Duodenal mucosa (tissue), 2 donors: ENCODE data around the gene UBE2V1.

Source experiments
- H3K27ac ChIP-seq: one replicate; pipeline ENCODE4 v1.7.0; 2013; ENCODE audit warnings: low read depth, low read length
- H3K27me3 ChIP-seq, 2 donors: one replicate each; pipeline ENCODE4 v1.7.0; 2013; ENCODE audit warnings: low read length in 2 of 2, control low read depth in 1 of 2; ENCODE audit not compliant: insufficient read depth in 2 of 2, control insufficient read depth in 1 of 2
- H3K36me3 ChIP-seq, 2 donors: one replicate each; pipeline ENCODE4 v1.7.0; 2013; ENCODE audit warnings: low read length in 2 of 2, control low read depth in 1 of 2; ENCODE audit not compliant: insufficient read depth in 2 of 2, control insufficient read depth in 1 of 2
- H3K4me1 ChIP-seq, 2 donors: one replicate each; pipeline ENCODE4 v1.7.0; 2013; ENCODE audit warnings: low read length in 2 of 2, control low read depth in 1 of 2; ENCODE audit not compliant: insufficient read depth in 2 of 2, control insufficient read depth in 1 of 2
- H3K4me3 ChIP-seq, 2 donors: one replicate each; pipeline ENCODE4 v1.7.0; 2013; ENCODE audit warnings: low read length in 2 of 2, low read depth in 1 of 2
- H3K9ac ChIP-seq, 2 donors: one replicate each; pipeline ENCODE4 v1.7.0; 2013; ENCODE audit warnings: low read length in 2 of 2, low read depth in 1 of 2
- H3K9me3 ChIP-seq, 2 donors: one replicate each; pipeline ENCODE4 v1.7.0; 2013; ENCODE audit warnings: low read length in 2 of 2, control low read depth in 1 of 2; ENCODE audit not compliant: control insufficient read depth in 1 of 2

Gene UBE2V1

DNA sequence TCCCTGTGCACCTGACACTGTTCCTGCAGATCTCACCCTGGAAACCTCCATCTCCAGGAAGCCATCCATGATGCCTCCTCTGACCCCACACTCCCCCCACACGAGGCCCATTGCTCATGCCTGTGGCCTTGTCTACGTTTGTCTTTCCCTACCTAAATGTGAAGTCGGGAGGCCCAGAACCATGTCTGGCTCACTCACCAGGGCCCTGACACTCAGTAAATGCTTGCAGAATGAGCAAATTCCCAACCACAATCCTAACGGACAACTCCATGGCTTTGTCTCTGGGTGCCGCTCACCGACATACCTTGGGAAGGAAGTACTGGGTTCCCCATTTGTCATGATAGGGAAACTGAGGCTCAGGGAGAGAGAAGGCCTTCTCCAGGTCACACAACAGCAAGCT lies 33.3 kb upstream of the UBE2V1 start:
- Histone ChIP-seq H3K9ac (peak overlapping the region; percentile 3 to 41), H3K9me3 (no peaks in the 10 kb centered on the region), H3K27ac (no peak overlapping the region), H3K4me3 (no peak overlapping the region), H3K36me3 (peaks cover 16 to 43% of the 10 kb centered on the region in 2 donors), H3K27me3 (no peaks in the 10 kb centered on the region), H3K4me1 (peaks cover 40 to 55% of the 10 kb centered on the region in 2 donors)

DNA sequence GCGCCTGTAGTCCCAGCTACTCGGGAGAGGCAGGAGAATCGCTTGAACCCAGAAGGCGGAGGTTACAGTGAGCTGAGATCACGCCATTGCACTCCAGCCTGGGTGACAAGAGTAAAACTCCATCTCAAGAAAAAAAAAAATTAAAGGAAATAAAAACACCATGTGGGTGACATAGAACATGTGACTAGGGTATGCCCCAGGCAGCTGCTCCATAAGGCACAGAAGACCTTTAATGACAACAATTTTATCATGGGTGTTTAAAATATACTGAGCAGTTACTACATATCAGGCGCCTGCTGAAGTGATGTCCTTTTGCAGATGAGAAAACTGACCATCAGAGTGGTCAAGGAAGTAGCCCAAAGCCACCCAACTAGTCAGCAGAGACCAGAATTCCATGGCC lies 32.6 kb upstream of the UBE2V1 start:
- Histone ChIP-seq H3K27me3 (no peaks in the 10 kb centered on the region), H3K9me3 (no peaks in the 10 kb centered on the region), H3K36me3 (peaks cover 17 to 49% of the 10 kb centered on the region in 2 donors), H3K4me1 (peaks cover 38 to 49% of the 10 kb centered on the region in 2 donors), H3K27ac (no peak overlapping the region), H3K9ac (no peak overlapping the region), H3K4me3 (no peak overlapping the region)

- H3K27me3 ChIP-seq, result no peaks in the 10 kb centered on the region
- H3K27ac ChIP-seq, result no peak overlapping the region
- no peak overlapping the region for H3K4me3 ChIP-seq
- H3K36me3 ChIP-seq, result peaks cover 20 to 57% of the 10 kb centered on the region in 2 donors
- peaks cover 27 to 38% of the 10 kb centered on the region in 2 donors for H3K4me1 ChIP-seq
- H3K9me3 ChIP-seq, result no peaks in the 10 kb centered on the region
- H3K9ac ChIP-seq, result no peak overlapping the region
Measured at GRCh38 chr20:50144362-50144761, 31.4 kb upstream of the UBE2V1 start.

- Histone ChIP-seq H3K9me3 (no peaks in the 10 kb centered on the region), H3K9ac (no peak overlapping the region), H3K4me3 (no peak overlapping the region), H3K4me1 (peaks cover 36 to 46% of the 10 kb centered on the region in 2 donors), H3K27ac (no peak overlapping the region), H3K27me3 (no peaks in the 10 kb centered on the region), H3K36me3 (peaks cover 13 to 48% of the 10 kb centered on the region in 2 donors)
Measured at GRCh38 chr20:50142812-50143211, 29.9 kb upstream of the UBE2V1 start.

- H3K9ac ChIP-seq, result no peak overlapping the region
- H3K4me3 ChIP-seq, result no peak overlapping the region
- H3K27me3 ChIP-seq, result no peaks in the 10 kb centered on the region
- no peak overlapping the region for H3K27ac ChIP-seq
- H3K36me3 ChIP-seq, result peaks cover 13 to 45% of the 10 kb centered on the region in 2 donors
- H3K4me1 ChIP-seq, result peaks cover 30 to 42% of the 10 kb centered on the region in 2 donors
- H3K9me3 ChIP-seq, result no peaks in the 10 kb centered on the region
Measured at GRCh38 chr20:50141811-50142561, 29.0 kb upstream of the UBE2V1 start.

- peaks cover 13 to 42% of the 10 kb centered on the region in 2 donors for H3K36me3 ChIP-seq
- H3K27me3 ChIP-seq, result no peaks in the 10 kb centered on the region
- H3K4me1 ChIP-seq, result peaks cover 21 to 33% of the 10 kb centered on the region in 2 donors
- no peak overlapping the region for H3K9ac ChIP-seq
- no peak overlapping the region for H3K27ac ChIP-seq
- H3K4me3 ChIP-seq, result no peak overlapping the region
- no peaks in the 10 kb centered on the region for H3K9me3 ChIP-seq
Measured at GRCh38 chr20:50141018-50141675, 28.2 kb upstream of the UBE2V1 start.

DNA sequence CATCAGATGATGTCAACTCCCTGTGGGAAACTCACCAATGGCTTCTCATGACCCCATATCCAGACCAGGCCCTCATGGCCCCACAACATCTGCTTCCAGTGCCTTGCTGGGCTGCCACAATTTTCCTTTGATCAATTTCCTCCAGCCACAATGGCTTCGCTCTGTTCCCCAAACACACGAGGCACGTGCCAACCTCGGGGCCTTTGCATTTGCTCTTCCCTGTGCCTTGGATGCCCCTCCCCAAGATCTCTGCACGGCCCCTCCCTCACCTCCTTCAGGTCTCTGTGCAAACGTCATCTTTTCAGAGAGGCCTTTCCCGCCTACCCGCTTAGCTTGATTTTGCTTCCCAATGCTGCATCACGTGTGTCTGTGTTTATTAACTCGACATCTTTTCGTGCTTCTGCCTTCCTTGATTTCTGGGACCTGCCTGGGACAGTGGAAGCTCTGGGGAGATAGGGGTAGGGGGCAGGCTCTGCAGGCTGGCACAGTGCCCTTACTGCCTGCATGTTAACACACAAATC lies 27.4 kb upstream of the UBE2V1 start:
- H3K4me1 ChIP-seq, result peaks cover 18 to 28% of the 10 kb centered on the region in 2 donors
- no peak overlapping the region for H3K27ac ChIP-seq
- peaks cover 13 to 43% of the 10 kb centered on the region in 2 donors for H3K36me3 ChIP-seq
- no peaks in the 10 kb centered on the region for H3K27me3 ChIP-seq
- no peaks in the 10 kb centered on the region for H3K9me3 ChIP-seq
- H3K9ac ChIP-seq, result no peak overlapping the region
- no peak overlapping the region for H3K4me3 ChIP-seq

GRCh38 chr20:50138479-50139393 lies 25.8 kb upstream of the UBE2V1 start:
- H3K4me3 ChIP-seq, result no peak overlapping the region
- peaks cover 13 to 50% of the 10 kb centered on the region in 2 donors for H3K36me3 ChIP-seq

GRCh38 chr20:50138120-50138478 lies 25.1 kb upstream of the UBE2V1 start:
- H3K27ac ChIP-seq, result no peak overlapping the region
- H3K27me3 ChIP-seq, result no peaks in the 10 kb centered on the region
- peaks cover 12 to 48% of the 10 kb centered on the region in 2 donors for H3K36me3 ChIP-seq
- peaks cover 27 to 29% of the 10 kb centered on the region in 2 donors for H3K4me1 ChIP-seq
- no peaks in the 10 kb centered on the region for H3K9me3 ChIP-seq
- no peak overlapping the region for H3K9ac ChIP-seq
- no peak overlapping the region for H3K4me3 ChIP-seq

More at GRCh38 chr20:50138479-50139393, 25.8 kb upstream of the UBE2V1 start:
- Histone ChIP-seq H3K27me3 (no peaks in the 10 kb centered on the region), H3K9me3 (no peaks in the 10 kb centered on the region), H3K9ac (peak overlapping the region; percentile 18 to 35), H3K4me1 (peaks cover 23 to 24% of the 10 kb centered on the region in 2 donors), H3K27ac (peak overlapping the region; percentile 11)
